Pancreas (tissue), 10 donors: Measurements from ENCODE around the gene ACIN1. TPM values are rescaled to one million over a fixed set of nuclear protein-coding genes. Genes with fewer than 3 reads are reported as not detected.

ENCODE experiments used
- ATAC-seq, 4 donors: fragments of 200-7000 bp; cut with Tn5 transposase; one replicate each; pipeline versions ENCODE4 v1.8.0 to v1.9.1; 2020; ENCODE audit warnings: mild to moderate bottlenecking in 4 of 4, moderate library complexity in 4 of 4
- DNase-seq, 6 donors: peaks; one replicate each; pipeline ENCODE4 v3.0.0-alpha.2; 2020
- FAIRE-seq: peaks from 2 replicates; lab custom pipeline; 2012; peaks lifted over from hg19 to GRCh38; lab: Jason Lieb, UNC
- H3K27ac ChIP-seq, 4 donors: fragments of 200-600 bp; sonication (generic); 1 replicate in 3 of 4; 2 replicates in 1 of 4; pipeline versions ENCODE4 v1.5.0 to v1.8.0; 2020
- H3K27me3 ChIP-seq, 4 donors: fragments of 200-600 bp; one replicate each; pipeline ENCODE4 v1.8.0; 2021
- H3K36me3 ChIP-seq, 3 donors: fragments of 200-600 bp; sonication (generic) in 1 of 3; one replicate each; pipeline versions ENCODE4 v1.5.0 to v1.8.0; 2020 to 2021
- H3K4me1 ChIP-seq, 3 donors: fragments of 200-600 bp; one replicate each; pipeline ENCODE4 v1.8.0; 2021
- H3K4me3 ChIP-seq, 4 donors: fragments of 200-600 bp; sonication (generic) in 2 of 4; one replicate each; pipeline versions ENCODE4 v1.5.0 to v1.8.0; 2020 to 2021
- H3K9me3 ChIP-seq, 4 donors: fragments of 200-600 bp; one replicate each; pipeline ENCODE4 v1.8.0; 2021
- WGBS, 2 donors: extraction: QIAGEN DNeasy Blood & Tissue Kit; methylation state at CpG; one replicate each; pipeline ENCODE4 v1.1.7; 2013; 5-methylcytosine and 5-hydroxymethylcytosine counted together
- intact Hi-C, 3 donors: fragments of 100-400 bp; cut with DNase I; formaldehyde crosslinking; loops; one replicate each; pipeline versions ENCODE4 v1.11.1 to v1.14.2; 2022
- polyA plus RNA-seq, 2 donors: library from polyadenylated mRNA; stranded (reverse); fragments of 200-250 nt; gene quantifications; one replicate each; pipeline ENCODE4 v1.2.3, GENCODE V29; 2013
- total RNA-seq, 6 donors: library from RNA; stranded (reverse); fragmentation: NEBNext Ultra II Directional in 4 of 6; extraction: Animal tissue kit (Norgen Biotek cat#: 25700) in 4 of 6; gene quantifications; one replicate each; pipeline versions ENCODE4 v1.2.1 to v1.2.4, GENCODE V29; 2021 to 2023
- TF ChIP-seq, protein P1 (sequence below), 4 donors: fragments of 200-600 bp; sonication (generic) in 3 of 4; IDR thresholded peaks; one replicate each; pipeline versions ENCODE4 v1.5.0 to v1.8.0; 2021; ENCODE audit warnings: antibody characterized with exemption in 4 of 4
- donor health status: healthy with polysubstance abuse.
- donor health status: DM: no; HTN: no; CAD: no; lungs with moderate emphysema.
- donor health status: DM: no; HTN: no; CAD: no.
- donor health status: control.
- donor health status: control.
- donor health status: Bipolar disorder and iron deficiency.
- donor health status: DM: yes; HTN: yes; CAD: no.
- donor health status: DM: no; HTN: no; CAD: no.
- donor health status: DM: no; HTN: no; CAD: no.
- donor health status: DM: yes; HTN: yes; CAD: no.

ACIN1 gene
- total and polyA plus RNA-seq, 8 donors = 43.1 to 152 (median 62.4) TPM

DNA sequence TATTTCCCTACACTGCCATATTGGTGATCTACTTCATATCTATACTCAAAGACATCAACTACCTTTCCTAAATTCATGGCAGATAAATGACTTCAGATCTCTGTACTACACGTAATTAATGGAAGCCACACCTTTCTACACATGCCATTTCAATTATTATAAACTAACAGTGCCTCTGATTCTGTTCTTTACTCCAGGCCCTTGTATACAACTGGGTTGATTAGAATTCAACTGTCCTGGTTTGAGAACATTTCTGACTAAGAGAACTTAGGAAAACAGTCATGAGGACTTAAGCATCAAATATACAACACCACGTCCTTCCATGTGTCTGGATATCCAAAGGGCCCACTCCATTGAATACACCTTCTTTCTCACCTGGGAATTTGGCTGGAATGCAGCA lies 1.8 kb downstream of the ACIN1 start:
- TF ChIP-seq, protein P1, sequence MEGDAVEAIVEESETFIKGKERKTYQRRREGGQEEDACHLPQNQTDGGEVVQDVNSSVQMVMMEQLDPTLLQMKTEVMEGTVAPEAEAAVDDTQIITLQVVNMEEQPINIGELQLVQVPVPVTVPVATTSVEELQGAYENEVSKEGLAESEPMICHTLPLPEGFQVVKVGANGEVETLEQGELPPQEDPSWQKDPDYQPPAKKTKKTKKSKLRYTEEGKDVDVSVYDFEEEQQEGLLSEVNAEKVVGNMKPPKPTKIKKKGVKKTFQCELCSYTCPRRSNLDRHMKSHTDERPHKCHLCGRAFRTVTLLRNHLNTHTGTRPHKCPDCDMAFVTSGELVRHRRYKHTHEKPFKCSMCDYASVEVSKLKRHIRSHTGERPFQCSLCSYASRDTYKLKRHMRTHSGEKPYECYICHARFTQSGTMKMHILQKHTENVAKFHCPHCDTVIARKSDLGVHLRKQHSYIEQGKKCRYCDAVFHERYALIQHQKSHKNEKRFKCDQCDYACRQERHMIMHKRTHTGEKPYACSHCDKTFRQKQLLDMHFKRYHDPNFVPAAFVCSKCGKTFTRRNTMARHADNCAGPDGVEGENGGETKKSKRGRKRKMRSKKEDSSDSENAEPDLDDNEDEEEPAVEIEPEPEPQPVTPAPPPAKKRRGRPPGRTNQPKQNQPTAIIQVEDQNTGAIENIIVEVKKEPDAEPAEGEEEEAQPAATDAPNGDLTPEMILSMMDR (IDR thresholded peaks at IDR 0.05) = no peak
- DNase-seq (no peak), FAIRE-seq (no peak), ATAC-seq (no peak)
- no peaks in the 10 kb centered on the region for H3K9me3 ChIP-seq
- 65 to 70% methylated on average over 2 of the region's 2 CpGs for WGBS, 2 donors
- intact Hi-C loops = no loop called here
- peaks cover 0 to 36% (median 18%) of the 10 kb centered on the region in 3 donors for H3K36me3 ChIP-seq
- H3K27ac ChIP-seq = no peak overlapping the region
- H3K4me3 ChIP-seq = no peak overlapping the region
- no peaks in the 10 kb centered on the region for H3K27me3 ChIP-seq
- H3K4me1 ChIP-seq = peaks cover 5 to 21% (median 18%) of the 10 kb centered on the region in 3 donors

DNA sequence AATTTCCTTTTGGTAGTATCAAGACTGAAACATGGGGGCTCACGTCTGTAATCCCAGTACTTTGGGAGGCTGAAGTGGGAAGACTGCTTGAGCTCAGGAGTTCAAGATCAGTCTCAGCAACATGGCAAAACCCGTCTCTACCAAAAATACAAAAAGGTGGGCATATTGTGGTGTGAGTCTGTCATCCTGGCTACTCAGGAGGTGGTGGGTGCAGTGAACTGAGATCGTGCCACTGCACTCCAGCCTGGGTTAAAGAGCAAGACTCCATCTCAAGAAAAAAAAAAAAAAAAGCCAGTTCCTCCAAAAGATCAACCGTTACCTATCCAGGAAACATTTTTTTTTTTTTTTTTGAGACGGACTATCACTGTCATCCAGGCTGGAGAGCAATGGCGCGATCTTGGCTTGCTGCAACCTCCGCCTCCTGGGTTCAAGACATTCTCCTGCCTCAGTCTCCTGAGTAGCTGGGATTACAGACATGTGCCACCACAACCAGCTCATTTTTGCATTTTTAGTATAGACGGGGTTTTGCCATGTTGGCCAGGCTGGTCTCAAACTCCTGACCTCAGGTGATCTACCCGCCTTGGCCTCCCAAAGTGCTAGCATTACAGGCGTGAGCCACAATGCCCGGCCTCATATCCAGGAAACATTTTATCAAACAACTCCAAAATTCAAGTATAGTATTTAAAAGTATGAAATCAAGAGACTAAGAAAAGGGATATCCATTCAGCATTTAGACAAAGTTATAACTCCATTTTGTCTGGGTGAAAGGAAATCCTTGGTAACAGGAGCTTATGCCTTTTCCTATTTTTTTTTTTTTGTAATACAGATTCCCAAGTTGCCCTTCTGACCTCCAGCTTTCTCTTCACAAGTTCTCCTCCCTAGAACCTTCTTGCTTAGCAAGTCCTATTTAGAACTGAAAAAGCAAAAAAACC lies 3.4 kb downstream of the ACIN1 start:
- no peak for ATAC-seq
- no peak overlapping the region for H3K27ac ChIP-seq
- intact Hi-C loops = no loop called here
- peaks cover 2 to 17% (median 15%) of the 10 kb centered on the region in 3 donors for H3K4me1 ChIP-seq
- TF ChIP-seq, protein P1 (IDR thresholded peaks at IDR 0.05) = no peak
- H3K4me3 ChIP-seq = no peak overlapping the region
- H3K27me3 ChIP-seq = no peaks in the 10 kb centered on the region
- peaks cover 0 to 41% (median 18%) of the 10 kb centered on the region in 3 donors for H3K36me3 ChIP-seq
- WGBS, 2 donors = 80 to 91% methylated on average over 10 to 12 of the region's 12 CpGs
- H3K9me3 ChIP-seq = no peaks in the 10 kb centered on the region
- no peak for FAIRE-seq
- DNase-seq = no peak

DNA sequence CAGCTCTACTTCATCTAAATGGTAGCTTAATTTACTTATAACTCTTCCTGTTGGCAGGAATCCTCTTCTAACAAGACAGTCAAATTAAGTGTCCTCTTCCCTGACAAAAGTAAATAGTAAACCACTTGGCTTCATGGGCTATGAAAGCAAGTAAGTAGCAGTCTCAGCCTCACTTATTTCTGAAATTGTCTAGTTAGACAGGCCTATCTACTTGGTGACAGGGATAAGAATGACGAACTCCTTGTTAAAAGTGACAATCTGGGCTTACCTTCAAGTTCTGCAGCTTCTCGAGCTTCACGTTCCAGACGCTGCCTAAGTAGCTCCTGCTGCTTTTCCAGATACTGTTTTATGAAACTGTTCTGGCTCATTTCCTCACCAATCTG lies 4.7 kb downstream of the ACIN1 start:
- no peak for ATAC-seq

DNA sequence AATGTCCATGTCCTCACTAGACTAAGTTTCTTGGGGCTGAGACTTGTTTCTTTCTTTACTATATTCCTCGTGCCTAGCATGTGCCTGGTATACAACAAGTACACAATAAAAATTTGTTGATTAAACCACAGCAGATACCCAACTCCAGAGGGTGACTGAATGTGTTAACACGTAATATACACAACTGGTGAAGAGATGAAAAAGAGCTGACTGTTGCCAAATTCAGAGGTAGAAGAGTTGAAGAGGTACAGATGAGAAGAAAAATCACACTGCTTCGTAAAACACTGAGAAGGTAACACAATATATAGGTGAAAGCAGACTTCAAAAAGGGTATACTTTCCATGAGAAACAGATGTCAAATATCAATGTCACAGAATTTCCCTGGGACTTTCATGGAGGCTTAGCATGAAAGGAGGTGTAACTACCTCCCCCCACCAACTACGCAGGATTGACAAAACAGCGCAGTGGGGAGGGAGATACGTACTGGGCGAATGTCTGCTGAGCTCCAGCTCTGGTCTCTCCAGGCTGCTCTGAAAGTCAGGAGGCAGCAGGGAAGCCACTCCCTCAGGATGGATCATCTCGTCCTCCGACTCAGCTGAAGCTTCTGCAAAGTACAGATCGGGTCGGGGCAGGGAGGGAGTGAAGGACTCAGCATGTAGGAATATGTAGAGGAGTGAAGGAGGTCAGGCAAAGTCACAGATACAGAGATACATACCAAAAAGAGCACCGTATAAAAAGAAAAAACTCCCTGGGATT lies 5.3 kb downstream of the ACIN1 start:
- WGBS, 2 donors = 91 to 96% methylated on average over 12 of the region's 12 CpGs
- no peak overlapping the region for H3K27ac ChIP-seq
- no peaks in the 10 kb centered on the region for H3K9me3 ChIP-seq
- ATAC-seq = no peak
- H3K36me3 ChIP-seq = peaks cover 0 to 59% (median 22%) of the 10 kb centered on the region in 3 donors
- no peaks in the 10 kb centered on the region for H3K27me3 ChIP-seq
- peaks cover 0 to 15% (median 15%) of the 10 kb centered on the region in 3 donors for H3K4me1 ChIP-seq
- no peak for FAIRE-seq
- TF ChIP-seq, protein P1 (IDR thresholded peaks at IDR 0.05) = no peak
- no peak for DNase-seq
- intact Hi-C loops = no loop called here
- no peak overlapping the region for H3K4me3 ChIP-seq

More for the DNA sequence above, 4.7 kb downstream of the ACIN1 start:
- FAIRE-seq (no peak), DNase-seq (no peak)
- no peaks in the 10 kb centered on the region for H3K27me3 ChIP-seq
- peaks cover 0 to 15% (median 15%) of the 10 kb centered on the region in 3 donors for H3K4me1 ChIP-seq
- no peaks in the 10 kb centered on the region for H3K9me3 ChIP-seq
- no peak overlapping the region for H3K4me3 ChIP-seq
- H3K36me3 ChIP-seq = peaks cover 0 to 53% (median 21%) of the 10 kb centered on the region in 3 donors
- H3K27ac ChIP-seq = no peak overlapping the region
- TF ChIP-seq, protein P1 (IDR thresholded peaks at IDR 0.05) = no peak
- intact Hi-C loops = no loop called here
- WGBS, 2 donors = 82% methylated on average over 4 of the region's 4 CpGs
